A673 (cell line): ENCODE measurements around the gene TSR1. TPM values are rescaled to one million over a fixed set of nuclear protein-coding genes. Genes with fewer than 3 reads are reported as not detected.

ENCODE experiments used
- BruUV-seq: library from RNA; stranded (reverse); fragments of 400-500 nt; replicated peaks from 2 replicates; lab custom pipeline; 2021; lab: Mats Ljungman, UMichigan
- CTCF ChIA-PET: fragments of 300-600 bp; sonication (Branson Sonifier 250); formaldehyde crosslinking; loops from one replicate; lab custom pipeline; 2022; ENCODE audit warnings: antibody characterized with exemption; lab: Charles Lee
- POLR2A ChIA-PET: fragments of 300-600 bp; sonication (Branson Sonifier 250); formaldehyde crosslinking; loops from one replicate; lab custom pipeline; 2022; ENCODE audit warnings: antibody characterized with exemption; ENCODE audit not compliant: low non-redundant PET; lab: Charles Lee
- DNase-seq: peaks from one replicate; pipeline ENCODE4 v3.0.0-alpha.2; 2015; ENCODE audit warnings: low spot score
- H3K27ac ChIP-seq: fragments of 200-600 bp; sonication (generic); 2 replicates; pipeline ENCODE4 v1.5.1; 2016; ENCODE audit warnings: mixed run types, low read depth, mild to moderate bottlenecking, mixed read lengths, antibody characterized with exemption, low read length; ENCODE audit not compliant: poor library complexity, severe bottlenecking
- H3K27me3 ChIP-seq: fragments of 200-600 bp; sonication (generic); replicated peaks from 2 replicates; pipeline ENCODE4 v1.6.1; 2017; ENCODE audit warnings: mixed run types, low read depth, mild to moderate bottlenecking, mixed read lengths, antibody characterized with exemption, low read length; ENCODE audit not compliant: insufficient read depth, poor library complexity
- H3K36me3 ChIP-seq: fragments of 200-600 bp; sonication (generic); 2 replicates; pipeline ENCODE4 v1.6.1; 2016; ENCODE audit warnings: mixed run types, mild to moderate bottlenecking, mixed read lengths, antibody characterized with exemption, low read length; ENCODE audit not compliant: insufficient read depth, poor library complexity, severe bottlenecking
- H3K4me1 ChIP-seq: fragments of 200-600 bp; sonication (generic); 2 replicates; pipeline ENCODE4 v1.6.1; 2017; ENCODE audit warnings: mixed run types, mild to moderate bottlenecking, mixed read lengths, antibody characterized with exemption, low read length; ENCODE audit not compliant: insufficient read depth, poor library complexity, severe bottlenecking
- H3K4me3 ChIP-seq: fragments of 200-600 bp; sonication (generic); 2 replicates; pipeline ENCODE4 v1.5.1; 2016; ENCODE audit warnings: low read depth, mixed run types, mild to moderate bottlenecking, mixed read lengths, low read length; ENCODE audit not compliant: poor library complexity, severe bottlenecking
- H3K9me3 ChIP-seq: fragments of 200-600 bp; sonication (generic); 2 replicates; pipeline ENCODE4 v1.6.1; 2016; ENCODE audit warnings: mixed run types, low read depth, mild to moderate bottlenecking, mixed read lengths, antibody characterized with exemption, low read length; ENCODE audit not compliant: poor library complexity, severe bottlenecking
- CTCF ChIP-seq: fragments of 300-800, 200-600 bp; sonication (generic); conservative IDR thresholded peaks from 2 replicates; pipeline ENCODE4 v1.5.1; 2017; ENCODE audit warnings: low read depth, mild to moderate bottlenecking, antibody characterized with exemption, low read length, moderate library complexity, mixed read lengths
- EZH2 ChIP-seq: fragments of 200-600 bp; sonication (generic); IDR thresholded peaks from 2 replicates; pipeline ENCODE4 v1.6.1; 2017; ENCODE audit warnings: borderline replicate concordance, low read depth, mild to moderate bottlenecking, mixed read lengths, antibody characterized with exemption, low read length; ENCODE audit not compliant: poor library complexity, severe bottlenecking
- intact Hi-C: fragments of 100-400 bp; cut with micrococcal nuclease; formaldehyde crosslinking; loops from one replicate; pipeline ENCODE4 v1.10.0; 2022; ENCODE audit not compliant: unreplicated experiment
- total RNA-seq: library from RNA; stranded (reverse); gene quantifications from 2 replicates; pipeline ENCODE4 v1.2.3, GENCODE V29; 2021

The TSR1 gene
- total RNA-seq, 1 experiment from 2014 or later = 91.0 TPM

GRCh38 chr17:2323629-2324314 lies 12.5 kb downstream of the TSR1 start:
- Histone ChIP-seq H3K27me3 (no peaks in the 10 kb centered on the region), H3K4me1 (no peaks in the 10 kb centered on the region), H3K4me3 (no peak overlapping the region), H3K9me3 (no peaks in the 10 kb centered on the region), H3K27ac (no peak overlapping the region), H3K36me3 (peaks cover 73% of the 10 kb centered on the region)
- TSS peak; percentile 46 for BruUV-seq
- TF ChIP-seq CTCF (no peak), EZH2 (no peak)
- intact Hi-C loops = no loop called here
- POLR2A ChIA-PET = no interaction called here
- DNase-seq = no peak
- CTCF ChIA-PET = no interaction called here

GRCh38 chr17:2321399-2321798 lies 14.9 kb downstream of the TSR1 start:
- POLR2A ChIA-PET = interaction anchor here (0.7 kb wide), 1 partner anchor 271 kb away, joined by 4 read pairs; no protein-coding TSS in a partner anchor
- H3K27ac ChIP-seq = no peak overlapping the region
- no peaks in the 10 kb centered on the region for H3K9me3 ChIP-seq
- no peaks in the 10 kb centered on the region for H3K27me3 ChIP-seq
- BruUV-seq = no TSS peak
- DNase-seq = no peak
- H3K4me3 ChIP-seq = no peak overlapping the region
- CTCF ChIA-PET = no interaction called here
- no peak for TF ChIP-seq CTCF
- no peak for TF ChIP-seq EZH2
- no peaks in the 10 kb centered on the region for H3K4me1 ChIP-seq
- intact Hi-C loops = no loop called here
- peaks cover 52% of the 10 kb centered on the region for H3K36me3 ChIP-seq

GRCh38 chr17:2319051-2319450 lies 17.2 kb downstream of the TSR1 start:
- no peaks in the 10 kb centered on the region for H3K9me3 ChIP-seq
- no peak for TF ChIP-seq CTCF
- no peak for TF ChIP-seq EZH2
- BruUV-seq = no TSS peak
- H3K4me3 ChIP-seq = no peak overlapping the region
- peaks cover 28% of the 10 kb centered on the region for H3K36me3 ChIP-seq
- intact Hi-C loops = no loop called here
- ChIA-PET POLR2A (interaction anchor here (0.5 kb wide), 1 partner anchor 8 kb away, joined by 4 read pairs; no protein-coding TSS in a partner anchor), CTCF (no interaction called here)
- no peaks in the 10 kb centered on the region for H3K4me1 ChIP-seq
- no peak overlapping the region for H3K27ac ChIP-seq
- no peaks in the 10 kb centered on the region for H3K27me3 ChIP-seq
- no peak for DNase-seq
